SK-N-SH (cell line): Measurements from ENCODE around the gene NTRK2. TPM values are rescaled to one million over a fixed set of nuclear protein-coding genes. Genes with fewer than 3 reads are reported as not detected.

Experiments used
- CTCF ChIA-PET: fragments of 300-600, 350-600 bp; formaldehyde crosslinking; extraction: SDS; loops from one replicate; lab custom pipeline; 2021; lab: Yijun Ruan, JAX
- POLR2A ChIA-PET: fragments of 350-600 bp; sonication (Branson Sonifier 250); formaldehyde crosslinking; extraction: SDS; loops from one replicate; lab custom pipeline; 2020; ENCODE audit warnings: antibody characterized with exemption, inconsistent platforms; lab: Yijun Ruan, JAX
- DNase-seq: peaks from one replicate; pipeline ENCODE4 v3.0.0; 2012
- H2AFZ ChIP-seq: fragments of 200-600 bp; sonication (generic); 2 replicates; pipeline ENCODE4 v1.8.1; 2016; ENCODE audit warnings: antibody characterized with exemption, mild to moderate bottlenecking, low read depth
- H3F3A ChIP-seq: fragments of 200-600 bp; sonication (generic); replicated peaks from 2 replicates; pipeline ENCODE3; 2016; ENCODE audit warnings: antibody characterized with exemption, mild to moderate bottlenecking; ENCODE audit not compliant: insufficient read depth
- H3K27ac ChIP-seq, 2 experiments: fragments of 200-500 bp in 1 of 2; fragments of 200-600 bp in 1 of 2; sonication (Bioruptor generic) in 1 of 2; sonication (generic), shearing (Covaris generic) in 1 of 2; 2 replicates each; pipeline versions ENCODE4 v1.5.1 to v1.6.1; 2014 to 2016; ENCODE audit warnings: low read depth in 2 of 2, inconsistent platforms in 1 of 2, low read length in 1 of 2, mild to moderate bottlenecking in 1 of 2, mixed read lengths in 1 of 2
- H3K27me3 ChIP-seq: fragments of 200-600 bp; sonication (generic), shearing (Covaris generic); 2 replicates; pipeline ENCODE4 v1.6.1; 2016; ENCODE audit warnings: mixed run types; ENCODE audit not compliant: insufficient read depth
- H3K36me3 ChIP-seq, 2 experiments: fragments of 200-500 bp in 1 of 2; fragments of 200-600 bp in 1 of 2; sonication (Bioruptor generic) in 1 of 2; sonication (generic) in 1 of 2; replicated peaks in 1 of 2; 2 replicates each; pipeline versions ENCODE3 to v1.5.1; 2014 to 2016; ENCODE audit warnings: low read length in 1 of 2, mild to moderate bottlenecking in 1 of 2; ENCODE audit not compliant: insufficient read depth in 2 of 2, control insufficient read depth in 1 of 2
- H3K4me1 ChIP-seq, 2 experiments: fragments of 200-500 bp in 1 of 2; fragments of 200-600 bp in 1 of 2; sonication (Bioruptor generic) in 1 of 2; sonication (generic), shearing (Covaris generic) in 1 of 2; 2 replicates each; pipeline versions ENCODE4 v1.5.1 to v1.6.1; 2014 to 2016; ENCODE audit warnings: low read depth in 1 of 2, low read length in 1 of 2, mixed run types in 1 of 2; ENCODE audit not compliant: insufficient read depth in 2 of 2, control insufficient read depth in 1 of 2
- H3K4me2 ChIP-seq: fragments of 200-600 bp; sonication (generic), shearing (Covaris generic); 2 replicates; pipeline ENCODE4 v1.6.1; 2017; ENCODE audit warnings: mixed run types
- H3K4me3 ChIP-seq, 2 experiments: fragments of 200-500 bp in 1 of 2; fragments of 200-600 bp in 1 of 2; sonication (Bioruptor generic) in 1 of 2; sonication (generic), shearing (Covaris generic) in 1 of 2; 2 replicates each; pipeline versions ENCODE4 v1.5.1 to v1.8.1; 2014 to 2016; ENCODE audit warnings: low read depth in 2 of 2, inconsistent platforms in 1 of 2, low read length in 1 of 2, mild to moderate bottlenecking in 1 of 2, mixed read lengths in 1 of 2, moderate library complexity in 1 of 2
- H3K79me2 ChIP-seq: fragments of 200-600 bp; sonication (generic); 2 replicates; pipeline ENCODE4 v1.8.1; 2017; ENCODE audit warnings: mild to moderate bottlenecking; ENCODE audit not compliant: insufficient read depth
- H3K9ac ChIP-seq: fragments of 200-600 bp; sonication (generic); 2 replicates; pipeline ENCODE4 v1.6.1; 2017; ENCODE audit warnings: mixed run types
- H3K9me2 ChIP-seq: fragments of 200-600 bp; sonication (generic); 2 replicates; pipeline ENCODE4 v1.6.1; 2017; ENCODE audit warnings: mixed run types
- H3K9me3 ChIP-seq: fragments of 200-600 bp; sonication (generic); 2 replicates; pipeline ENCODE4 v1.6.1; 2017; ENCODE audit warnings: mixed run types, mild to moderate bottlenecking, moderate library complexity
- H4K20me1 ChIP-seq: fragments of 200-600 bp; sonication (generic); 2 replicates; pipeline ENCODE4 v1.6.1; 2017; ENCODE audit warnings: mild to moderate bottlenecking, mixed run types; ENCODE audit not compliant: insufficient read depth
- CHD2 ChIP-seq: fragments of 150-350 bp; IDR thresholded peaks from 2 replicates; pipeline ENCODE4 v1.6.1; 2018; ENCODE audit warnings: low read length; ENCODE audit not compliant: partially characterized antibody
- ELF1 ChIP-seq: IDR thresholded peaks from 2 replicates; pipeline ENCODE4 v1.4.0; 2012
- EP300 ChIP-seq, 2 experiments: IDR thresholded peaks; 2 replicates each; pipeline versions ENCODE4 v1.4.0 to v1.6.1; 2012; ENCODE audit warnings: borderline replicate concordance in 1 of 2, low read depth in 1 of 2, low read length in 1 of 2
- EZH2phosphoT487 ChIP-seq: fragments of 200-600 bp; sonication (generic); IDR thresholded peaks from 2 replicates; pipeline ENCODE4 v1.6.1; 2017; ENCODE audit warnings: low read depth, mixed run types, mild to moderate bottlenecking, antibody characterized with exemption, moderate library complexity, borderline replicate concordance
- FOSL2 ChIP-seq: IDR thresholded peaks from 2 replicates; pipeline ENCODE4 v1.4.0; 2012; ENCODE audit warnings: low read depth, mild to moderate bottlenecking, moderate library complexity, borderline replicate concordance
- FOXM1 ChIP-seq: IDR thresholded peaks from 2 replicates; pipeline ENCODE4 v1.4.0; 2012; ENCODE audit warnings: low read depth, mild to moderate bottlenecking
- GABPA ChIP-seq: IDR thresholded peaks from 2 replicates; pipeline ENCODE4 v1.4.0; 2012; ENCODE audit warnings: low read depth, mild to moderate bottlenecking
- JUND ChIP-seq: IDR thresholded peaks from 2 replicates; pipeline ENCODE4 v1.4.0; 2012
- MEF2A ChIP-seq: IDR thresholded peaks from 2 replicates; pipeline ENCODE4 v1.4.0; 2012; ENCODE audit warnings: low read depth, borderline replicate concordance
- MXI1 ChIP-seq: IDR thresholded peaks from 2 replicates; pipeline ENCODE4 v1.6.1; 2012; ENCODE audit warnings: mild to moderate bottlenecking, low read depth, low read length, improper control_type of control experiment
- NFIC ChIP-seq: IDR thresholded peaks from 2 replicates; pipeline ENCODE4 v1.4.0; 2012; ENCODE audit warnings: borderline replicate concordance
- NRF1 ChIP-seq: IDR thresholded peaks from 2 replicates; pipeline ENCODE4 v1.6.1; 2012; ENCODE audit warnings: low read depth, mild to moderate bottlenecking, low read length
- POLR2AphosphoS5 ChIP-seq: IDR thresholded peaks from 2 replicates; pipeline ENCODE4 v1.6.1; 2012; ENCODE audit warnings: low read depth, low read length
- RAD21 ChIP-seq: IDR thresholded peaks from 2 replicates; pipeline ENCODE4 v1.6.1; 2012; ENCODE audit warnings: mild to moderate bottlenecking, low read length
- RXRA ChIP-seq: IDR thresholded peaks from 2 replicates; pipeline ENCODE4 v1.4.0; 2012; ENCODE audit warnings: low read depth, mild to moderate bottlenecking, borderline replicate concordance
- SMC3 ChIP-seq: IDR thresholded peaks from 2 replicates; pipeline ENCODE4 v1.6.1; 2012; ENCODE audit warnings: low read depth, low read length, improper control_type of control experiment
- TCF12 ChIP-seq: IDR thresholded peaks from 2 replicates; pipeline ENCODE4 v1.4.0; 2012
- TEAD4 ChIP-seq: IDR thresholded peaks from 2 replicates; pipeline ENCODE4 v1.4.0; 2012; ENCODE audit warnings: mild to moderate bottlenecking, borderline replicate concordance; ENCODE audit not compliant: insufficient read depth
- WGBS: methylation state at CpG from one replicate; pipeline ENCODE4 v1.1.6; 2017; ENCODE audit warnings: low lambda C conversion rate; 5-methylcytosine and 5-hydroxymethylcytosine counted together
- polyA plus RNA-seq, 3 experiments: library from polyadenylated mRNA; depleted of rRNA; stranded (reverse); fragments of >200 nt; gene quantifications; 2 replicates each; pipeline ENCODE4 v1.2.3, GENCODE V29; 2012
- TF ChIP-seq, protein P1 (sequence below): IDR thresholded peaks from 2 replicates; pipeline ENCODE4 v1.4.0; 2012; ENCODE audit warnings: low read depth, borderline replicate concordance
- TF ChIP-seq, protein P2 (sequence below): IDR thresholded peaks from 2 replicates; pipeline ENCODE4 v1.4.0; 2012; ENCODE audit warnings: low read depth, borderline replicate concordance
- TF ChIP-seq, protein P3 (sequence below): IDR thresholded peaks from 2 replicates; pipeline ENCODE4 v1.6.1; 2012; ENCODE audit warnings: mild to moderate bottlenecking, low read depth, low read length, moderate library complexity
- TF ChIP-seq, protein P4 (sequence below): fragments of 150-350 bp; IDR thresholded peaks from 2 replicates; pipeline ENCODE4 v1.6.1; 2017; ENCODE audit warnings: antibody characterized with exemption, low read length, low read depth, borderline replicate concordance

NTRK2 gene
- polyA plus RNA-seq, 1 of the 3 experiments (the other 2 are of a cell fraction), result 0.05 TPM

DNA sequence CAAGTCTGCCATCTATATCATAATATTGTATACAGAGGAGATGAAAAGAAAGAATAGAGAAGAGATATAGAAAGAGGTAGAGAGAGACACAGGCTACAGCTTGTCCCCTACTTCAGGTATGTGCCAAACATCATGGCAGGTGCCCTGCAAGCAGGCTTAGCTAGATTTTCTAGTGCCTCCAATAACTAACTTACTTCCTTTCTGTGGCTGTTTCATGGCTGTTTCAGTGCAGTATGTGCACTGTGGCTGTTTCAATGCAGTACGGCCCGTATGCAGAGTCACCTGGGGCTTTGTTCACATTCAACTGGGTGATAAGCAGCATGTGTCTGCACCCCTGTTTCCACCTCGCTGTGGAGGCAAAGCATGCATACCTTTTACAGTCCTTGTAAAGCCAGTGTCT is 327.2 kb downstream of the NTRK2 start:
- H3K4me3 ChIP-seq, result no peak overlapping the region
- 56% methylated on average over 1 of the region's 3 CpGs for WGBS

DNA sequence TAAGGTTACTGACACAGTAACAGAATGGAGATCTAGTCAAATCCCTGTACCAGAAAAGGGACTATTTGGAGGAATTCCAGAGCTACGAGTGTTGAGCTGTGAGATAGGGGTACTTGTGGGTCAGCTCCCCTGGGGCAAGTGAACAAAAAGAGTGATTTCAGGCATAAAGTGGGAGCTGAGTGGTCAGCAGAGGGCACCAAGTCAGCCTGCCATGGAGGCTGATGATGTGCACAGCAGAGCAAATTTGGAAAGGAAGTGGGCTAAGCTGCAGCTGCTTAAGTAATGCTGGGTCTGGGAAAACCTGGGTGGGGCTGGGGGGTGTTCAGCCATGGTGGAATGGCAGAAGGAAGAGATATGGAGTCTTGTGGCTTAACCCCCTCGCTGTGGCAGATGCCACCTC is 327.9 kb downstream of the NTRK2 start:
- POLR2A ChIA-PET, result no interaction called here
- no peak for DNase-seq
- H3K4me2 ChIP-seq, result no peak overlapping the region
- H3K27me3 ChIP-seq, result no peaks in the 10 kb centered on the region
- 50% methylated on average over 1 of the region's 2 CpGs for WGBS
- no peaks in the 10 kb centered on the region for H3K36me3 ChIP-seq
- no peak overlapping the region for H3K9ac ChIP-seq
- TF ChIP-seq, protein P1, sequence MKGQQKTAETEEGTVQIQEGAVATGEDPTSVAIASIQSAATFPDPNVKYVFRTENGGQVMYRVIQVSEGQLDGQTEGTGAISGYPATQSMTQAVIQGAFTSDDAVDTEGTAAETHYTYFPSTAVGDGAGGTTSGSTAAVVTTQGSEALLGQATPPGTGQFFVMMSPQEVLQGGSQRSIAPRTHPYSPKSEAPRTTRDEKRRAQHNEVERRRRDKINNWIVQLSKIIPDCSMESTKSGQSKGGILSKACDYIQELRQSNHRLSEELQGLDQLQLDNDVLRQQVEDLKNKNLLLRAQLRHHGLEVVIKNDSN, result no peak
- TF ChIP-seq EZH2phosphoT487 (no peak), MXI1 (no peak), NRF1 (no peak), TCF12 (no peak), RAD21 (peak; percentile 39), ELF1 (no peak), GABPA (no peak), FOSL2 (no peak), POLR2AphosphoS5 (no peak), SMC3 (peak; percentile 11; the same call in 1 of the 2 replicates), FOXM1 (no peak)
- TF ChIP-seq, protein P2, sequence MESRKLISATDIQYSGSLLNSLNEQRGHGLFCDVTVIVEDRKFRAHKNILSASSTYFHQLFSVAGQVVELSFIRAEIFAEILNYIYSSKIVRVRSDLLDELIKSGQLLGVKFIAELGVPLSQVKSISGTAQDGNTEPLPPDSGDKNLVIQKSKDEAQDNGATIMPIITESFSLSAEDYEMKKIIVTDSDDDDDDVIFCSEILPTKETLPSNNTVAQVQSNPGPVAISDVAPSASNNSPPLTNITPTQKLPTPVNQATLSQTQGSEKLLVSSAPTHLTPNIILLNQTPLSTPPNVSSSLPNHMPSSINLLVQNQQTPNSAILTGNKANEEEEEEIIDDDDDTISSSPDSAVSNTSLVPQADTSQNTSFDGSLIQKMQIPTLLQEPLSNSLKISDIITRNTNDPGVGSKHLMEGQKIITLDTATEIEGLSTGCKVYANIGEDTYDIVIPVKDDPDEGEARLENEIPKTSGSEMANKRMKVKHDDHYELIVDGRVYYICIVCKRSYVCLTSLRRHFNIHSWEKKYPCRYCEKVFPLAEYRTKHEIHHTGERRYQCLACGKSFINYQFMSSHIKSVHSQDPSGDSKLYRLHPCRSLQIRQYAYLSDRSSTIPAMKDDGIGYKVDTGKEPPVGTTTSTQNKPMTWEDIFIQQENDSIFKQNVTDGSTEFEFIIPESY, result no peak
- peaks cover 0 to 8% of the 10 kb centered on the region in 2 experiments; a peak in 1 of 4 replicates for H3K4me1 ChIP-seq
- H3K4me3 ChIP-seq, result no peak overlapping the region
- H3K27ac ChIP-seq, result no peak overlapping the region
- no peaks in the 10 kb centered on the region for H3K79me2 ChIP-seq
- CTCF ChIA-PET, result interaction anchor here (0.7 to 1.9 kb wide), 7 partner anchors 8 to 427 kb away, joined by 3 to 8 read pairs (median 4); no protein-coding TSS in a partner anchor
- H3K9me3 ChIP-seq, result no peaks in the 10 kb centered on the region
- H3F3A ChIP-seq, result no peaks in the 10 kb centered on the region
- H4K20me1 ChIP-seq, result no peaks in the 10 kb centered on the region
- H2AFZ ChIP-seq, result no peak overlapping the region
- H3K9me2 ChIP-seq, result no peaks in the 10 kb centered on the region

More for the DNA sequence above, 327.2 kb downstream of the NTRK2 start:
- no peak overlapping the region for H3K27ac ChIP-seq
- H3K27me3 ChIP-seq, result no peaks in the 10 kb centered on the region
- H3K36me3 ChIP-seq, result no peaks in the 10 kb centered on the region
- no peaks in the 10 kb centered on the region for H3K9me2 ChIP-seq
- no peaks in the 10 kb centered on the region for H4K20me1 ChIP-seq
- no peaks in the 10 kb centered on the region for H3K79me2 ChIP-seq
- H2AFZ ChIP-seq, result no peak overlapping the region
- no peaks in the 10 kb centered on the region for H3F3A ChIP-seq
- H3K4me1 ChIP-seq, result peaks cover 0 to 8% of the 10 kb centered on the region in 2 experiments; a peak in 1 of 4 replicates
- no peak overlapping the region for H3K4me2 ChIP-seq
- DNase-seq, result no peak
- CTCF ChIA-PET, result interaction anchor here (1.2 to 1.8 kb wide), 4 partner anchors 9 to 428 kb away, joined by 3 to 8 read pairs (median 5); no protein-coding TSS in a partner anchor
- TF ChIP-seq TEAD4, result no peak
- no peak for TF ChIP-seq RXRA
- no peak for TF ChIP-seq GABPA
- TF ChIP-seq EP300 (IDR thresholded peaks at IDR 0.05; ENCODE audit: borderline replicate concordance in 1 of 2, low read depth in 1 of 2, low read length in 1 of 2), result no peak
- TF ChIP-seq POLR2AphosphoS5, result no peak
- TF ChIP-seq, protein P3, sequence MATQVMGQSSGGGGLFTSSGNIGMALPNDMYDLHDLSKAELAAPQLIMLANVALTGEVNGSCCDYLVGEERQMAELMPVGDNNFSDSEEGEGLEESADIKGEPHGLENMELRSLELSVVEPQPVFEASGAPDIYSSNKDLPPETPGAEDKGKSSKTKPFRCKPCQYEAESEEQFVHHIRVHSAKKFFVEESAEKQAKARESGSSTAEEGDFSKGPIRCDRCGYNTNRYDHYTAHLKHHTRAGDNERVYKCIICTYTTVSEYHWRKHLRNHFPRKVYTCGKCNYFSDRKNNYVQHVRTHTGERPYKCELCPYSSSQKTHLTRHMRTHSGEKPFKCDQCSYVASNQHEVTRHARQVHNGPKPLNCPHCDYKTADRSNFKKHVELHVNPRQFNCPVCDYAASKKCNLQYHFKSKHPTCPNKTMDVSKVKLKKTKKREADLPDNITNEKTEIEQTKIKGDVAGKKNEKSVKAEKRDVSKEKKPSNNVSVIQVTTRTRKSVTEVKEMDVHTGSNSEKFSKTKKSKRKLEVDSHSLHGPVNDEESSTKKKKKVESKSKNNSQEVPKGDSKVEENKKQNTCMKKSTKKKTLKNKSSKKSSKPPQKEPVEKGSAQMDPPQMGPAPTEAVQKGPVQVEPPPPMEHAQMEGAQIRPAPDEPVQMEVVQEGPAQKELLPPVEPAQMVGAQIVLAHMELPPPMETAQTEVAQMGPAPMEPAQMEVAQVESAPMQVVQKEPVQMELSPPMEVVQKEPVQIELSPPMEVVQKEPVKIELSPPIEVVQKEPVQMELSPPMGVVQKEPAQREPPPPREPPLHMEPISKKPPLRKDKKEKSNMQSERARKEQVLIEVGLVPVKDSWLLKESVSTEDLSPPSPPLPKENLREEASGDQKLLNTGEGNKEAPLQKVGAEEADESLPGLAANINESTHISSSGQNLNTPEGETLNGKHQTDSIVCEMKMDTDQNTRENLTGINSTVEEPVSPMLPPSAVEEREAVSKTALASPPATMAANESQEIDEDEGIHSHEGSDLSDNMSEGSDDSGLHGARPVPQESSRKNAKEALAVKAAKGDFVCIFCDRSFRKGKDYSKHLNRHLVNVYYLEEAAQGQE, result no peak
- TF ChIP-seq, protein P4, sequence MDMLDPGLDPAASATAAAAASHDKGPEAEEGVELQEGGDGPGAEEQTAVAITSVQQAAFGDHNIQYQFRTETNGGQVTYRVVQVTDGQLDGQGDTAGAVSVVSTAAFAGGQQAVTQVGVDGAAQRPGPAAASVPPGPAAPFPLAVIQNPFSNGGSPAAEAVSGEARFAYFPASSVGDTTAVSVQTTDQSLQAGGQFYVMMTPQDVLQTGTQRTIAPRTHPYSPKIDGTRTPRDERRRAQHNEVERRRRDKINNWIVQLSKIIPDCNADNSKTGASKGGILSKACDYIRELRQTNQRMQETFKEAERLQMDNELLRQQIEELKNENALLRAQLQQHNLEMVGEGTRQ, result no peak
- TF ChIP-seq NFIC, result no peak
- TF ChIP-seq MEF2A, result no peak
- TF ChIP-seq CHD2, result no peak
- no peak for TF ChIP-seq JUND
- POLR2A ChIA-PET, result no interaction called here
- no peak overlapping the region for H3K9ac ChIP-seq
- no peaks in the 10 kb centered on the region for H3K9me3 ChIP-seq
